GM18511 (cell line): ENCODE measurements around the gene HES6.

Experiments
- ATAC-seq: cut with Tn5 transposase; IDR thresholded peaks from one replicate; pipeline ENCODE4 v1.9.1; 2021; ENCODE audit warnings: mild to moderate bottlenecking, moderate library complexity; ENCODE audit not compliant: unreplicated experiment

The HES6 gene

GRCh38 chr2:238203094-238203972 is 36.5 kb downstream of the HES6 start, which contains the start of gene ILKAP:
Gene ILKAP (minus strand): TSS chr2:238203695. CDS start chr2:238203553, 142 bp downstream.
- ATAC-seq: peak; percentile 97

GRCh38 chr2:238202326-238203093 is 37.3 kb downstream of the HES6 start:
- no peak for ATAC-seq

GRCh38 chr2:238190445-238190844 is 49.4 kb downstream of the HES6 start:
- ATAC-seq: no peak
